Measurements from ENCODE around the gene AFAP1.

GRCh38 chr4:7799306-7799705 lies 140.4 kb downstream of the AFAP1 start:
- no peak for TF ChIP-seq RAD21 (IDR thresholded peaks at IDR 0.05; ENCODE audit: low read length)
- TF ChIP-seq CTCF (conservative IDR thresholded peaks at IDR 0.05; ENCODE audit: low read depth, low read length), result no peak
- TF ChIP-seq POLR2A (IDR thresholded peaks at IDR 0.05; ENCODE audit: low read depth, low read length), result no peak
- TF ChIP-seq CEBPB (IDR thresholded peaks at IDR 0.05; ENCODE audit: low read depth, low read length), result no peak
- no peak for TF ChIP-seq MAZ (IDR thresholded peaks at IDR 0.05; ENCODE audit: borderline replicate concordance, low read depth, low read length)
- no peak for TF ChIP-seq RFX5 (IDR thresholded peaks at IDR 0.05; ENCODE audit: low read depth, low read length)
- no peak for TF ChIP-seq ELK1 (IDR thresholded peaks at IDR 0.05; ENCODE audit: borderline replicate concordance, low read depth, low read length)

Measured in IMR-90 (cell line).